NB4 (cell line): ENCODE measurements around the gene HS3ST4.

Experiments used
- POLR2A ChIP-seq: IDR thresholded peaks from 2 replicates; pipeline ENCODE4 v1.6.1; 2011; ENCODE audit warnings: mild to moderate bottlenecking; ENCODE audit not compliant: insufficient read length; ENCODE audit errors: extremely low read depth
- TF ChIP-seq, protein P1 (sequence below): IDR thresholded peaks from one replicate; pipeline ENCODE4 v1.5.1; 2012; ENCODE audit warnings: low read depth, low read length

DNA sequence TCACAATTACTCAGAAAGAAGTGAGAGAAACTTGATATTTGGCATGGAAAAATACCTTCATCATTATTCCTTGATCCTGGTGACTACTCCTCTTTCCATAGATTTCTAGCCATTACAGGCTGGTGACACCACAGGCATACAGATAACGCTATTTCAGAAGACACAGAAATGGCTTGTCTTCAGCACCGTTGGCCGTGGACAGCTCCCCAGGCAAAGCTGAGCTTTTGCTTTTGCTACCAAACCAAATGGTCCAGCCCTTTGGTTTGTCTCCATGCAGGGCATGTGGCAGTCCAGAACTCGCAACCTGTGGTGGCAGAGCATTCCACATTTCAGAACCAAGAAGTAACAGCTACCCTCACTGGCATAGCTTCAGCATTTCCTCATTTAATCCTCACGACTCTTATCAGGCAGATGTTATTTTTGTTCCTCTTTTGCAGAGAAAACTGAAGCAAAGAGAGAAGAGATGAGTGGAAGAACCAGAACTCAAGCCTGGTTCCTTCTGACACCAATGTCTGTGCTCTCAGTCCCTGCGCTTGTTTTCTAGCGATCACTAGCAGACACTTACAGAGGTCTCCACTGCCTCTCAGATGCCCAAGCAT lies 55.5 kb downstream of the HS3ST4 start:
- TF ChIP-seq, protein P1, sequence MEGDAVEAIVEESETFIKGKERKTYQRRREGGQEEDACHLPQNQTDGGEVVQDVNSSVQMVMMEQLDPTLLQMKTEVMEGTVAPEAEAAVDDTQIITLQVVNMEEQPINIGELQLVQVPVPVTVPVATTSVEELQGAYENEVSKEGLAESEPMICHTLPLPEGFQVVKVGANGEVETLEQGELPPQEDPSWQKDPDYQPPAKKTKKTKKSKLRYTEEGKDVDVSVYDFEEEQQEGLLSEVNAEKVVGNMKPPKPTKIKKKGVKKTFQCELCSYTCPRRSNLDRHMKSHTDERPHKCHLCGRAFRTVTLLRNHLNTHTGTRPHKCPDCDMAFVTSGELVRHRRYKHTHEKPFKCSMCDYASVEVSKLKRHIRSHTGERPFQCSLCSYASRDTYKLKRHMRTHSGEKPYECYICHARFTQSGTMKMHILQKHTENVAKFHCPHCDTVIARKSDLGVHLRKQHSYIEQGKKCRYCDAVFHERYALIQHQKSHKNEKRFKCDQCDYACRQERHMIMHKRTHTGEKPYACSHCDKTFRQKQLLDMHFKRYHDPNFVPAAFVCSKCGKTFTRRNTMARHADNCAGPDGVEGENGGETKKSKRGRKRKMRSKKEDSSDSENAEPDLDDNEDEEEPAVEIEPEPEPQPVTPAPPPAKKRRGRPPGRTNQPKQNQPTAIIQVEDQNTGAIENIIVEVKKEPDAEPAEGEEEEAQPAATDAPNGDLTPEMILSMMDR = no peak
- no peak for TF ChIP-seq POLR2A
